K562 (cell line): Measurements from ENCODE around the gene KRT8. TPM values are rescaled to one million over a fixed set of nuclear protein-coding genes. Genes with fewer than 3 reads are reported as not detected.

Experiments used
- ATAC-seq: fragments of 200-7000 bp; cut with Tn5 transposase; 3 replicates; pipeline ENCODE4 v1.9.1; 2020; ENCODE audit warnings: moderate library complexity
- BruUV-seq: library from RNA; stranded (reverse); fragments of 400-500 nt; replicated peaks from 2 replicates; lab custom pipeline; 2021; lab: Mats Ljungman, UMichigan
- CTCF ChIA-PET: fragments of 300-600 bp; formaldehyde crosslinking; extraction: SDS; loops from one replicate; lab custom pipeline; 2021; ENCODE audit warnings: low intra/inter-chr PET ratio; lab: Yijun Ruan, JAX
- POLR2A ChIA-PET: fragments of 300-600, 350-650 bp; sonication (Branson Sonifier 250); formaldehyde crosslinking; extraction: SDS; loops from one replicate; lab custom pipeline; 2021; ENCODE audit warnings: antibody characterized with exemption, inconsistent platforms; lab: Yijun Ruan, JAX
- DNase-seq, 4 experiments: peaks; one replicate each; pipeline versions ENCODE4 v3.0.0 to v3.0.0-alpha.2; 2011 to 2018; ENCODE audit warnings: low spot score in 3 of 4, mixed read lengths in 3 of 4; ENCODE audit errors: extremely low read depth in 1 of 4
- FAIRE-seq: peaks from 2 replicates; lab custom pipeline; 2011; peaks lifted over from hg19 to GRCh38; lab: Jason Lieb, UNC
- H2AFZ ChIP-seq: 2 replicates; pipeline ENCODE4 v1.6.0; 2011; ENCODE audit warnings: low read depth, low read length, control low read depth, inconsistent platforms
- H3K27ac ChIP-seq: fragments of 200-600 bp; 3 replicates; pipeline ENCODE4 v1.8.0; 2011; ENCODE audit warnings: low read depth, mild to moderate bottlenecking, control low read depth, inconsistent platforms, low read length, moderate library complexity, mixed read lengths; ENCODE audit errors: extremely low read depth
- H3K27me3 ChIP-seq, 2 experiments: fragments of 300-600 bp in 1 of 2; 2 replicates in 1 of 2; 3 replicates in 1 of 2; pipeline versions ENCODE4 v1.6.0 to v1.8.0; 2011; ENCODE audit warnings: inconsistent platforms in 2 of 2, low read length in 2 of 2, mild to moderate bottlenecking in 1 of 2, mixed read lengths in 1 of 2, moderate library complexity in 1 of 2; ENCODE audit not compliant: control insufficient read depth in 2 of 2, insufficient read depth in 2 of 2
- H3K36me3 ChIP-seq: fragments of 300-600 bp; 3 replicates; pipeline ENCODE4 v1.8.0; 2011; ENCODE audit warnings: mild to moderate bottlenecking, low read length, inconsistent platforms; ENCODE audit not compliant: control insufficient read depth, insufficient read depth
- H3K4me1 ChIP-seq, 2 experiments: fragments of 200-600 bp in 1 of 2; replicated peaks in 1 of 2; 2 replicates in 1 of 2; 3 replicates in 1 of 2; pipeline versions ENCODE4 v1.5.1 to v1.8.0; 2011; ENCODE audit warnings: inconsistent platforms in 2 of 2, low read length in 2 of 2, mild to moderate bottlenecking in 1 of 2, mixed read lengths in 1 of 2, moderate library complexity in 1 of 2; ENCODE audit not compliant: control insufficient read depth in 2 of 2, insufficient read depth in 2 of 2
- H3K4me2 ChIP-seq: 2 replicates; pipeline ENCODE4 v1.6.1; 2011; ENCODE audit warnings: low read length, control low read depth, inconsistent platforms, mixed read lengths; ENCODE audit not compliant: insufficient read depth
- H3K4me3 ChIP-seq: fragments of 200-600 bp; sonication (generic), shearing (Covaris generic); 2 replicates; pipeline ENCODE4 v1.5.1; 2016; ENCODE audit warnings: control low read depth, inconsistent platforms
- H3K79me2 ChIP-seq: fragments of 200-600 bp; 3 replicates; pipeline ENCODE4 v1.8.0; 2011; ENCODE audit warnings: low read length, inconsistent platforms; ENCODE audit not compliant: control insufficient read depth, insufficient read depth
- H3K9ac ChIP-seq, 2 experiments: 2 replicates each; pipeline versions ENCODE4 v1.6.0 to v1.6.1; 2011; ENCODE audit warnings: low read depth in 2 of 2, low read length in 2 of 2, control low read depth in 1 of 2, inconsistent platforms in 1 of 2, mild to moderate bottlenecking in 1 of 2, mixed read lengths in 1 of 2; ENCODE audit not compliant: insufficient read depth in 1 of 2
- H3K9me1 ChIP-seq: one replicate; pipeline ENCODE4 v1.6.0; 2011; ENCODE audit warnings: inconsistent platforms, mild to moderate bottlenecking, low read length, moderate library complexity; ENCODE audit not compliant: control insufficient read depth, insufficient read depth
- H3K9me3 ChIP-seq: replicated peaks from 2 replicates; pipeline ENCODE4 v1.5.1; 2011; ENCODE audit warnings: low read depth, low read length, inconsistent platforms; ENCODE audit not compliant: control insufficient read depth, insufficient read depth
- H4K20me1 ChIP-seq: replicated peaks from 2 replicates; pipeline ENCODE4 v1.6.1; 2011; ENCODE audit warnings: low read length, inconsistent platforms, mixed read lengths; ENCODE audit not compliant: control insufficient read depth, insufficient read depth
- FOSL1 ChIP-seq: fragments of 200-800 bp; sonication (Bioruptor generic); conservative IDR thresholded peaks from 2 replicates; pipeline ENCODE4 v1.6.1; 2016; ENCODE audit warnings: missing genetic modification characterization, missing compliant biosample characterization
- HNRNPUL1 ChIP-seq: fragments of 200-400 bp; formaldehyde crosslinking; IDR thresholded peaks from 2 replicates; pipeline ENCODE4 v1.6.1; 2017; ENCODE audit warnings: low read length
- NBN ChIP-seq: fragments of 450-650 bp; IDR thresholded peaks from 2 replicates; pipeline ENCODE4 v1.6.1; 2016; ENCODE audit warnings: low read depth, mild to moderate bottlenecking
- PHB ChIP-seq: fragments of 250-450 bp; sonication (Bioruptor Pico); IDR thresholded peaks from 2 replicates; pipeline ENCODE4 v1.5.0; 2021
- PHTF2 ChIP-seq: fragments of 250-450 bp; sonication (Bioruptor Pico); IDR thresholded peaks from 2 replicates; pipeline ENCODE4 v1.5.0; 2021; ENCODE audit warnings: mild to moderate bottlenecking
- PYGO2 ChIP-seq: fragments of 450-650 bp; IDR thresholded peaks from 2 replicates; pipeline ENCODE4 v1.6.1; 2016; ENCODE audit warnings: mild to moderate bottlenecking, missing genetic modification characterization, moderate library complexity, missing compliant biosample characterization
- SMAD3 ChIP-seq: fragments of 450-650 bp; formaldehyde crosslinking; conservative IDR thresholded peaks from 2 replicates; pipeline ENCODE4 v1.4.0; 2020; ENCODE audit warnings: mild to moderate bottlenecking
- SPI1 ChIP-seq: IDR thresholded peaks from 2 replicates; pipeline ENCODE4 v1.6.1; 2011; ENCODE audit warnings: low read depth, low read length, control low read depth, borderline replicate concordance
- ZNF12 ChIP-seq: sonication (generic); formaldehyde crosslinking; IDR thresholded peaks from 2 replicates; pipeline ENCODE4 v1.4.0; 2020; ENCODE audit warnings: mild to moderate bottlenecking, missing genetic modification reagents
- ZNF253 ChIP-seq: fragments of 250-450 bp; sonication (Bioruptor Pico); conservative IDR thresholded peaks from 2 replicates; pipeline ENCODE4 v1.6.1; 2021; ENCODE audit warnings: mild to moderate bottlenecking
- ZNF699 ChIP-seq: fragments of 250-450 bp; sonication (Bioruptor Pico); IDR thresholded peaks from 2 replicates; pipeline ENCODE4 v1.8.0; 2021; ENCODE audit warnings: mild to moderate bottlenecking, moderate library complexity; ENCODE audit not compliant: insufficient replicate concordance
- WGBS: fragments of 100-300 bp; shearing (Covaris generic); methylation state at CpG from one replicate; pipeline ENCODE4 v1.1.6; 2016; ENCODE audit warnings: low coverage, mixed read lengths; ENCODE audit not compliant: insufficient coverage; ENCODE audit errors: missing lambda C conversion rate; 5-methylcytosine and 5-hydroxymethylcytosine counted together
- in situ Hi-C: fragments of 300-500 bp; cut with MboI; formaldehyde crosslinking; loops from 4 replicates; pipeline ENCODE4 v1.15.0; 2018; ENCODE audit warnings: inconsistent platforms, mixed read lengths
- intact Hi-C: fragments of 100-400 bp; cut with micrococcal nuclease; formaldehyde crosslinking; loops from 2 replicates; pipeline ENCODE4 v1.14.2; 2022
- polyA plus RNA-seq, 8 experiments: library from polyadenylated mRNA; depleted of rRNA in 4 of 8; stranded (reverse) in 5 of 8; unstranded in 3 of 8; fragments of >200 nt; fragmentation: Nextera tagmentation in 2 of 8; fragmentation: Illumina TruSeq in 1 of 8; extraction: Ambion mirVana in 2 of 8; extraction: Trizol in 1 of 8; gene quantifications; 2 replicates each; pipeline versions ENCODE4 v1.2.1 to v1.2.3, GENCODE V29; 2011 to 2014; ENCODE audit warnings: inconsistent platforms in 1 of 8, missing spikeins in 1 of 8
- total RNA-seq, 7 experiments: library from RNA; depleted of rRNA in 6 of 7; stranded (reverse); fragments of >200 nt in 6 of 7; fragmentation: Illumina TruSeq in 2 of 7; extraction: Trizol in 2 of 7; gene quantifications; 2 replicates each; pipeline versions ENCODE4 v1.2.1 to v1.2.3, GENCODE V29; 2011 to 2021; ENCODE audit warnings: low replicate concordance in 1 of 7
- TF ChIP-seq, protein P1 (sequence below), 2 experiments: fragments of 450-650 bp in 1 of 2; sonication (generic) in 1 of 2; formaldehyde crosslinking in 1 of 2; IDR thresholded peaks in 1 of 2; conservative IDR thresholded peaks in 1 of 2; 2 replicates each; pipeline versions ENCODE4 v1.6.1 to v1.8.1; 2016 to 2023; ENCODE audit warnings: mild to moderate bottlenecking in 2 of 2, moderate library complexity in 2 of 2, inconsistent platforms in 1 of 2, missing genetic modification reagents in 1 of 2
- TF ChIP-seq, protein P2 (sequence below): sonication (generic); formaldehyde crosslinking; IDR thresholded peaks from 2 replicates; pipeline ENCODE4 v1.8.0; 2022; ENCODE audit warnings: mild to moderate bottlenecking, missing genetic modification reagents, borderline replicate concordance
- TF ChIP-seq, protein P3 (sequence below): fragments of 450-650 bp; IDR thresholded peaks from 2 replicates; pipeline ENCODE4 v1.6.1; 2016; ENCODE audit warnings: missing biosample characterization, missing genetic modification characterization

KRT8 gene
- total and polyA plus RNA-seq, 9 of the 15 experiments (the other 6 are each of a cell fraction or from before 2014, with no cell fraction given) = 41.5 to 661 (median 260) TPM

DNA sequence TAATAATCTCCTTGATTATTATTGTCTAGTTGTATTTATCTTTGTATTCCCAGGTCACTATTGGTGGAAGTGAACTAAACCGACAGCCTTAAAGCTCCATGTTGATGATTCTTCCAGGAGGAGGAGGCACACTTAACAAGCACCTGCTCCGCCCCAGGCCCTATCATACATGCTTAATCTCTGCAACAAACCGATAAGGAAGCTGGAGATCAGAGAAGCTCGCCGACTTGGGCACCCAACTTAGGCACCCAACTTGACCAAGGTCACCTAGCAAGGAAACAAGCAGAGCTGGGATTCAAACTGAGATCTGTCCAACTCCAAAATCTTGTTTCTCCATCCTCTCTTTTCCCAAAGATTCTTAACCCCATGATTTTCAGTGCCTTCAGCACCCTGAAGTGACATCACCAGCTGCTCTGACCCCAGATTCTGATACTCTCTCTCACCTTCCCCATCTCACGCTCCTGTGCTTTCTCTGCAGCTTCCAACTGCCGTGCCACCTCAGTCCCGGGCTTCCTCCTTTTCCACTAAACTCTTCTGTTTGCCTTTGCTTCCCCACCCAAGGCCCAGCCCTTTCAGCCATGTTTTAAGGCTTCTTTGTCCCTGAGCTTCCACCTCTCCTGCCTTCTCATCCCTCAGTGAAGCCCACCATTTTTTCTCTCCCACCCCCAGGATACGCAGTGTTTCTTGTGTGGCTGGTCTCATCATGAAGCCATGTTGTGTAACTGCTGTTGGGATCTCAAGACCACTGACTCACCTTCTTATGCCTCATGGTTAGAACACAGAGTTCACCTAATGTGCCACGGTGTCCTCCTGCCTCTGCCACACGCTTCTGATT, 37.4 kb upstream of the KRT8 start:
- Histone ChIP-seq H3K4me2 (no peak overlapping the region), H3K9me3 (no peaks in the 10 kb centered on the region), H3K79me2 (no peaks in the 10 kb centered on the region; the same call in 1 of the 3 replicates), H3K4me1 (peaks cover 41 to 46% of the 10 kb centered on the region in 2 experiments), H2AFZ (no peak overlapping the region), H3K9me1 (no peaks in the 10 kb centered on the region), H3K27ac (no peak overlapping the region), H3K36me3 (peaks cover 2% of the 10 kb centered on the region; the same call in 1 of the 3 replicates), H3K4me3 (no peak overlapping the region), H3K9ac (no peak overlapping the region), H3K27me3 (no peaks in the 10 kb centered on the region), H4K20me1 (peaks cover 3% of the 10 kb centered on the region; the same call in 1 of the 2 replicates)
- in situ Hi-C loops = no loop called here
- intact Hi-C loops = no loop called here
- DNase-seq (peak in 3 of 4 experiments; percentile 4 to 40 (median 31)), ATAC-seq (no peak), FAIRE-seq (peak; percentile 51)
- 25% methylated on average over 10 of the region's 11 CpGs for WGBS
- CTCF ChIA-PET = no interaction called here
- BruUV-seq = no TSS peak
- POLR2A ChIA-PET = interaction anchor here (0.6 to 4.9 kb wide), 5 partner anchors 8 to 572 kb away, joined by 3 to 30 read pairs (median 17); partner anchors contain the start of gene KRT18
- TF ChIP-seq, protein P1, sequence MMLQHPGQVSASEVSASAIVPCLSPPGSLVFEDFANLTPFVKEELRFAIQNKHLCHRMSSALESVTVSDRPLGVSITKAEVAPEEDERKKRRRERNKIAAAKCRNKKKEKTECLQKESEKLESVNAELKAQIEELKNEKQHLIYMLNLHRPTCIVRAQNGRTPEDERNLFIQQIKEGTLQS (IDR thresholded peaks at IDR 0.05) = 0 out of 2 replicates have a peak, but pooled peaks have one; percentile 31
- TF ChIP-seq, protein P1 (CRISPR knock-in tag; conservative IDR thresholded peaks at IDR 0.05) = no peak
- TF ChIP-seq HNRNPUL1 (no peak), ZNF699 (CRISPR knock-in tag) (no peak), NBN (no peak), PHB (CRISPR knock-in tag) (no peak), PHTF2 (CRISPR knock-in tag) (no peak), SMAD3 (CRISPR knock-in tag) (no peak), ZNF12 (CRISPR knock-in tag) (no peak), PYGO2 (tag) (no peak), ZNF253 (CRISPR knock-in tag) (no peak), FOSL1 (tag) (0 out of 2 replicates have a peak, but pooled peaks have one; percentile 17), SPI1 (no peak)
- TF ChIP-seq, protein P2, sequence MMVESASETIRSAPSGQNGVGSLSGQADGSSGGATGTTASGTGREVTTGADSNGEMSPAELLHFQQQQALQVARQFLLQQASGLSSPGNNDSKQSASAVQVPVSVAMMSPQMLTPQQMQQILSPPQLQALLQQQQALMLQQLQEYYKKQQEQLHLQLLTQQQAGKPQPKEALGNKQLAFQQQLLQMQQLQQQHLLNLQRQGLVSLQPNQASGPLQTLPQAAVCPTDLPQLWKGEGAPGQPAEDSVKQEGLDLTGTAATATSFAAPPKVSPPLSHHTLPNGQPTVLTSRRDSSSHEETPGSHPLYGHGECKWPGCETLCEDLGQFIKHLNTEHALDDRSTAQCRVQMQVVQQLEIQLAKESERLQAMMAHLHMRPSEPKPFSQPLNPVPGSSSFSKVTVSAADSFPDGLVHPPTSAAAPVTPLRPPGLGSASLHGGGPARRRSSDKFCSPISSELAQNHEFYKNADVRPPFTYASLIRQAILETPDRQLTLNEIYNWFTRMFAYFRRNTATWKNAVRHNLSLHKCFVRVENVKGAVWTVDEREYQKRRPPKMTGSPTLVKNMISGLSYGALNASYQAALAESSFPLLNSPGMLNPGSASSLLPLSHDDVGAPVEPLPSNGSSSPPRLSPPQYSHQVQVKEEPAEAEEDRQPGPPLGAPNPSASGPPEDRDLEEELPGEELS (CRISPR knock-in tag) = no peak
- TF ChIP-seq, protein P3, sequence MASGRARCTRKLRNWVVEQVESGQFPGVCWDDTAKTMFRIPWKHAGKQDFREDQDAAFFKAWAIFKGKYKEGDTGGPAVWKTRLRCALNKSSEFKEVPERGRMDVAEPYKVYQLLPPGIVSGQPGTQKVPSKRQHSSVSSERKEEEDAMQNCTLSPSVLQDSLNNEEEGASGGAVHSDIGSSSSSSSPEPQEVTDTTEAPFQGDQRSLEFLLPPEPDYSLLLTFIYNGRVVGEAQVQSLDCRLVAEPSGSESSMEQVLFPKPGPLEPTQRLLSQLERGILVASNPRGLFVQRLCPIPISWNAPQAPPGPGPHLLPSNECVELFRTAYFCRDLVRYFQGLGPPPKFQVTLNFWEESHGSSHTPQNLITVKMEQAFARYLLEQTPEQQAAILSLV (tag) = no peak
